CD4-positive, alpha-beta T cell treated with Interleukin-2 at 100 ng/mL for 4 hours (primary cell): Measurements from ENCODE around the gene LAMB1.
"Not testable (repeated sequence)": the region's sequence is repeated elsewhere in the genome, so short reads cannot be mapped to it uniquely, and the experiment has no call there.

Experiments
- DNase-seq: peaks from one replicate; pipeline ENCODE4 v3.0.0-alpha.2; 2020; ENCODE audit warnings: low spot score

The LAMB1 gene

GRCh38 chr7:107971613-107972012 lies 31.3 kb downstream of the LAMB1 start:
- DNase-seq: no peak

DNA sequence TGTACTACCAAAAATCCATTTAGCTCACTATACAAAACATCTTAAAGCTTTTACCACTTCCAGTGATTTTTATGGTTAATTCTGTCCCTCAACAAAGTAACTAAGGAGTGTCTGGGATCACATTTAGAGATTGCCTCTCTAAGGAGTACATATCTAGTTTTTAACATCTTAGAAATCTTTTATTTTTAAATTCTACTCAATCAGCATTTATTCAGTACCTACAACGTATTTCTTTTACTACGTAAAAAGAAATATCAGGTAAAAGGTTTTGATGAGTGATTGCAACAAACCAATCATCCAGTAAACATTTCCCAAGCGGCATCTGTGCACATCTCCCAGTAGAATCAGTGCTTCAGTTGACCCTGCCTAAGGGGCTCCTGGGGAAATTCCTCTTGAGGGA lies 31.9 kb downstream of the LAMB1 start:
- no peak for DNase-seq

GRCh38 chr7:107969856-107970255 lies 33.1 kb downstream of the LAMB1 start:
- no peak for DNase-seq

- DNase-seq: no peak
Observed at GRCh38 chr7:107968449-107968848, 34.5 kb downstream of the LAMB1 start.

- DNase-seq: no peak
Observed at GRCh38 chr7:107967420-107967819, 35.5 kb downstream of the LAMB1 start.

DNA sequence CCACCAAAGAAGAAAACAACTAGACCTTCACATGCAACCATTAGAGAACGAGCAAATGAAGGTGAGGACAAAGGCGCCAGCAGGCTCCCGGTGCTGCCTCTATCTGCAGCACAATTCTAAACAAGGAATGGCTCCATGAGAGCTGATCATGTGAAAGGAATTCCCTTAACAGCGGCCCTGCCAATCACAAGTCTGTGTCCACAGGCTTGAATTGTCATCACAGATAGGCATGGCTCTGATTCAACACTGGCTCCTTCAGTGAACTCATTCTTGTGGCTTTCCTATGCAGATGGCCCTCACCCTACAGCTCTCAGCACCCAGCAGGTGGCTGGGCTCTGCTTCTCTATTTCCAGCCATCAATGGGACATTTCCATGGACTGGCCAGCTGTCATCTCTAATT lies 36.2 kb downstream of the LAMB1 start:
- no peak for DNase-seq

- no peak for DNase-seq
Observed at GRCh38 chr7:107964510-107964909, 38.5 kb downstream of the LAMB1 start.

GRCh38 chr7:107962817-107963216 lies 40.1 kb downstream of the LAMB1 start:
- no peak for DNase-seq

DNA sequence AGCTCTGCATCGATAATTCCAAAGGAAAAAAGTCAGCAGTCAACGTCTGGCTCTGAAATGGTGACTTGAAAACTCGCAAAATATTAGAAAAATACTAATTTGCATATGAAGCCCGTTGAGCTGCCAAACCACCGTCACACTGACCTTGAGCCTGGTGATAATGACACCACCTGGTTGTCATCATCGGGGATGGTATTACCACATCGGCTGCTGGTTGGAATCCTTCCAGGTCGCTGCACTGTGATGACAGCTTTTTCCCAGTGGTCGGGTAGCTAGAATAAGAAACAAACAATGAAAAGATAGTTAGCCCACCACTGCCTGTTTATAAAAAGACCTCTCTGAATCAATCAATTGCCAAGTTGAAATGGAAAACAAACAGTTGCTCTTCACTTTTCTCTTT lies 41.6 kb downstream of the LAMB1 start:
- no peak for DNase-seq

GRCh38 chr7:107960272-107960671 lies 42.7 kb downstream of the LAMB1 start:
- DNase-seq: no peak

DNA sequence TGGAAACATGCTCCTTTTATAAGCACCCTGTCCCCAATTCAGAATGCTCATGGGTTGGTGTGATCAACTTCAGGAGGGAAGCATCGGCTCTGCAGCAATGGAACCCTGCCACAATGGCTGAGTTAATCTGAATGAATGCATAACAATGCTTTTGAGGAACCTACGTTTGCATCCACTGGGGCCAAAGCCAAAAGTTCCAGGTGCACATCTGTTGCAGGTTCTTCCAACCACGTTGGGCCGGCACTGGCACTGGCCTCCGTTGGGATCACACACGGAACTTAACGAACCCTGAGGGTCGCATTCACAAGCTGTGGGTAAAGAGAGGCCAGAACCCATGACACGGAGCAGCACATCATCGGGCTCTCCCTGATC lies 43.4 kb downstream of the LAMB1 start:
- DNase-seq: no peak

DNA sequence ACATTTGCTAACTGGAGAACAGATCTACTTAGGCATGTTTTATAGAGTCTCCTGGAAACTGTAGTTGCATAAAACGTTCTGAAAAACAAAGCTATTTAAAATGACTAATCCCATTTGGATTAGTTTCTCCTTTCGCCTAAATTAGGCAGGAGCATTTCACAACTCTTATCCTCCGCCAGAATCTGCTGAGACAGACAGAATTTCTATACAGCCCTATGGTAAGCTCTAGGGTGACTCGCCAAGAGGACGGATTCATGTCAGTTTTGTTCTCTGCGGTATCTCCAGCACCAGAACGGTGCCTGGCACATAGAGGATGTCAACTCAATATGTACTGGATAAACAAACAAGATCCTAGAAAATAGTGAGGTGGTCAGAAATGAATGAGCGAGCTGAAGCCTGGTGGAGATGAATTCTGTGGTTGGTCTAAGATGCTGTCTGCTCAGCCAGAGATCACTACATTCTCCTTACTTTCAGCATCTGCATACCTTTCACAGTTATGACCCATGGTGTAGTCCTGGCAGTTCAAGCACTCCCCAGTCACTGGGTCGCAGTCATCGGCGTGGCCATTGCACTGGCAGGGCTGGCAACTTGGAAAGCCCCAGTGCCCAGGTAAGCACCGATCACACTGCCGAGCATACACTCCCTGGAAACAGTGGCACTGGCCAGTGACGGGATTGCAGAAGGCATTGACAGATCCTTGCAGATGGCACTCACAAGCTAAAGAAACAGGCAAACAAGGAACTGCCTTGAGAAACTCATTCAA lies 44.0 kb downstream of the LAMB1 start:
- no peak for DNase-seq

DNA sequence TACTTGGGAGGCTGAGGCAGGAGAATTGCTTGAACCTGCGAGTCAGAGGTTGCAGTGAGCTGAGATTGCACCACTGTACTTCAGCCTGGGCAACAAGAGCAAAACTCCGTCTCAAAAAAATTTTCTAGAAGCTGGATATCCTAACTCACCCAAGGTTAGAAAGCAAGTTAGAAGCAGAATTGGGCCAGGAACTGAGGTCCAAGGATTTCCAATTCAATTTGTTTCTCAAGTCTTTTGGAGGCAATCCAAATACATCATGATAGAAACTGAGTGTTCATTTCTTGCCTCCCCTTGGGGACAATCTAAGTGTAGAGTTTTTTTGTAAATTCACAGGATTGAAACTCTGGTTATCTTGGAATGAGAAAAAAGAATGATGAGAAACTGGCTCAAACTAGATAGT lies 45.5 kb downstream of the LAMB1 start:
- DNase-seq: no peak

- not testable (repeated sequence) for DNase-seq
Observed at GRCh38 chr7:107956950-107957349, 46.0 kb downstream of the LAMB1 start.

- no peak for DNase-seq
Observed at GRCh38 chr7:107955394-107955793, 47.6 kb downstream of the LAMB1 start.

DNA sequence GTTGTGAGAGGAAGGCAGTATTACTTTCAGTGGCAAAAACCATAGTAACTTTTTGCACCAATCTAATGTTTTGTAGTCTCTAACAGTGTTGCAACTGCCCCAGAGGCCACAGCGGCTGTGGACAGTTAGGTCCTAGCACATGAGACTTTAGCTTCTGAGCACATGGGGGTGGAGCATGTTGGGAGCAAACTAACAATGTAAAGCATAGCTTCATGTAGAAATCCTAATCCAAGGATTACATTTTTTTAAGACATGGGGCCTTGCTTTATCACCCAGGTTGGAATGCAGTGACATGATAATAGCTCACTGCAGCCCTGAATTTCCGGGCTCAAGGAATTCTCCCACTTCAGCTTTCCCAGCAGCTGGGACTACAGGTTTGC lies 49.0 kb downstream of the LAMB1 start:
- DNase-seq: no peak

GRCh38 chr7:107953265-107953923 lies 49.6 kb downstream of the LAMB1 start:
- no peak for DNase-seq

GRCh38 chr7:107951896-107952295 lies 51.1 kb downstream of the LAMB1 start:
- DNase-seq: no peak

GRCh38 chr7:107951172-107951787 lies 51.7 kb downstream of the LAMB1 start:
- DNase-seq: no peak

- DNase-seq: no peak
Observed at GRCh38 chr7:107949443-107949935, 53.5 kb downstream of the LAMB1 start.

DNA sequence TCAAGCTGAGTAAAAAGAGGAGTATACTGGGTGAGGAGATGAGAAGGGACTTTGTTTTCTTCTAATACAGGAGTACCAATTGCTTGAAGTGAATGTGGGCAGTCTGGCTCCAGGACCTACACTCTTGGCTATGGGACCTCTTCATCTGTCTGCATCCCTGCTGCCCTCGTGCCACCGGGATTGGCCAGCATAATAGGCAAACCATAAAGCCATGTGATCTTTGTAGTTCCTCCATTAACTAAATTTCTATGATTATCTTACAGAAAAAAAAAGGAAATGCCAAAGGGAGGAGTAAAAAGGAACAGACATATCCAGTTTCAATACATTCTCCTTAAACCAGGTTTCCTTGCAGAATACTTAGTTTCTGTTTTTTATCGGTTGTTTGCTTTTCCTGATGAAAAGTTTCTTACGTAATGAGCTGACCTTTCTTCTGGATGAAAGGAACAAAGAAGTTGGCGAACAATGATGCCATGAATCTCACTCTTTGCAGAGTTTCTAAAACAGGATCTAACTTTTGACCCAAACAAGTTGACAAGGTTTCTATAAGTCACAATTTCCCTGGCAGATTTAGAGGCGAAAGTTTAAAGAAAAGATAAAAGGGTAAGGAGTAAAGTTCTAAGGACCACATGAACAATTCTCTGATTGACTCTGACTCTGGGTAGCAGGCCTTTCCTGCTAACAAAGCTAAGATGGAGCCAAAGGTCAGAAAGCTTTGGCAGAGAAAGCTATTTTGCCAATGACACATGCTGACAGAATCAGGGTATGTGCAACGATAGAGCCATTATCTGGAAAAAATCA lies 54.1 kb downstream of the LAMB1 start:
- DNase-seq: no peak

DNA sequence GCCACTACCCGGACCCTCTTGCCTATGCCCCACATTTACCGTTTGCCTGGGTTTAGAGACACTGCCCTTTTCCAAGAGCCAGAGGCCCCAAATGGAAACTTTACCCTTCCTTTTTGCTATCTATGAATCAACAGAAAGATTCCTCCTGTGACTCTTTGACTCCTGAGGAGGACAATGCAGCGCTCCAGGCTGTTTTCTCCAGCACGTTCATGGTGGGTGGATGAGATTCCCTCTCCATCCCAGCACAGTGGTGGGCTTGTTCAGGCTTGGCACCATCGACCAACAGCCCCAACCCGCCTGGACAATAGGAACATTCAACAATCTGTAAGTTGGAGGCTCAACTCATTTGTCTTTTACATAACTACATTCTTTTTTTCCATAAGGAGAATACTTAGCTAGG lies 56.1 kb downstream of the LAMB1 start:
- no peak for DNase-seq

GRCh38 chr7:107946451-107946850 lies 56.5 kb downstream of the LAMB1 start:
- DNase-seq: no peak
